AG04449 (cell line): ENCODE measurements around the gene BTD.

Source experiments
- CTCF ChIA-PET: fragments of 350-600 bp; formaldehyde crosslinking; extraction: SDS; loops from one replicate; lab custom pipeline; 2021; ENCODE audit warnings: antibody characterized with exemption; lab: Yijun Ruan, JAX
- POLR2A ChIA-PET: fragments of 400-600, 350-600 bp; formaldehyde crosslinking; extraction: SDS; loops from one replicate; lab custom pipeline; 2020; ENCODE audit warnings: antibody characterized with exemption, inconsistent platforms; lab: Yijun Ruan, JAX
- DNase-seq: peaks from one replicate; pipeline ENCODE4 v3.0.0-alpha.2; 2010; ENCODE audit warnings: low read depth, low spot score
- H3K4me3 ChIP-seq: 2 replicates; pipeline ENCODE4 v1.5.1; 2011; ENCODE audit warnings: low read depth, mild to moderate bottlenecking, control low read depth, low read length
- CTCF ChIP-seq: IDR thresholded peaks from one replicate; pipeline ENCODE4 v1.5.1; 2011; ENCODE audit warnings: mild to moderate bottlenecking, moderate library complexity, low read length, control low read depth, inconsistent platforms; ENCODE audit not compliant: insufficient read depth; ENCODE audit errors: missing control alignments

Gene BTD, protein sequence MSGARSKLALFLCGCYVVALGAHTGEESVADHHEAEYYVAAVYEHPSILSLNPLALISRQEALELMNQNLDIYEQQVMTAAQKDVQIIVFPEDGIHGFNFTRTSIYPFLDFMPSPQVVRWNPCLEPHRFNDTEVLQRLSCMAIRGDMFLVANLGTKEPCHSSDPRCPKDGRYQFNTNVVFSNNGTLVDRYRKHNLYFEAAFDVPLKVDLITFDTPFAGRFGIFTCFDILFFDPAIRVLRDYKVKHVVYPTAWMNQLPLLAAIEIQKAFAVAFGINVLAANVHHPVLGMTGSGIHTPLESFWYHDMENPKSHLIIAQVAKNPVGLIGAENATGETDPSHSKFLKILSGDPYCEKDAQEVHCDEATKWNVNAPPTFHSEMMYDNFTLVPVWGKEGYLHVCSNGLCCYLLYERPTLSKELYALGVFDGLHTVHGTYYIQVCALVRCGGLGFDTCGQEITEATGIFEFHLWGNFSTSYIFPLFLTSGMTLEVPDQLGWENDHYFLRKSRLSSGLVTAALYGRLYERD

GRCh38 chr3:15601399-15602145, at the start of gene BTD, which contains the start of gene HACL1:
Gene BTD (plus strand): TSS chr3:15601745. CDS start chr3:15635440, 33,695 bp downstream.
Gene HACL1 (minus strand): TSS chr3:15601569. CDS start chr3:15601463, 106 bp downstream.
- TF ChIP-seq CTCF, result peak; percentile 37
- ChIA-PET CTCF (interaction anchor here (0.8 to 1.1 kb wide), 6 partner anchors 9 to 211 kb away, joined by 3 to 4 read pairs (median 3); no protein-coding TSS in a partner anchor), POLR2A (interaction anchor here (1.5 kb wide), 1 partner anchor 30 kb away, joined by 4 read pairs; no protein-coding TSS in a partner anchor)
- peak; percentile 96 for DNase-seq
- peak within 1 kb of the TSS; percentile 97 for H3K4me3 ChIP-seq

DNA sequence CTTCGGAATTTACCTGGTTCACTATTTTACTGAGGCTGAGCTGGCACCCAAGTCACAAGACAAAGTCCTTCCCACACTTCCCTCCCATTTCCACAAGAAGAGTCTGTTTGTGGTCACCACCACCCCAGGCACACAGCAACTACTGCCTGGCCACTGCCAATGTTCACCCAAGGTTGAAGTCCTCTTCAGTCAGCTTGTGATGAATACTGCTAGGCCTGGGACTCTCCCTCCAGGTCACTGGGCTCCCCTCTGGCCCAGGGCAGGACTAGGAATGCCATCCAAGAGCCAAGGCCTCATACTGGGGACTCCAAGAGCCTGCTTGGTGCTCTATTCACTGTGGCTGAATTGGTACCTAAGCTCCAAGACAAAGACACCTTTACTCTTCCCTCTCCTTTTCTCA, 49.6 kb upstream of the BTD start:
- TF ChIP-seq CTCF, result no peak
- H3K4me3 ChIP-seq, result no peak overlapping the region
- ChIA-PET POLR2A (no interaction called here), CTCF (no interaction called here)
- no peak for DNase-seq

- no peak for DNase-seq
- TF ChIP-seq CTCF, result no peak
- POLR2A ChIA-PET, result no interaction called here
- CTCF ChIA-PET, result interaction anchor here (1.1 kb wide), 1 partner anchor 286 kb away, joined by 3 read pairs; no protein-coding TSS in a partner anchor
- H3K4me3 ChIP-seq, result no peak overlapping the region
Observed at GRCh38 chr3:15553749-15554148, 47.8 kb upstream of the BTD start.

- ChIA-PET POLR2A (interaction anchor here (0.6 kb wide), 2 partner anchors 224 to 457 kb away, joined by 3 read pairs; partner anchors contain the start of genes RBSN and SH3BP5), CTCF (interaction anchor here (0.7 to 6.3 kb wide), 20 partner anchors 11 to 629 kb away, joined by 3 to 93 read pairs (median 4); partner anchors contain the start of genes BTD, CAPN7, HACL1 and METTL6)
- H3K4me3 ChIP-seq, result no peak overlapping the region
- DNase-seq, result no peak
- TF ChIP-seq CTCF, result no peak
Observed at GRCh38 chr3:15556512-15556911, 45.0 kb upstream of the BTD start.

- ChIA-PET POLR2A (no interaction called here), CTCF (interaction anchor here (0.7 to 6.3 kb wide), 21 partner anchors 9 to 449 kb away, joined by 3 to 93 read pairs (median 5); partner anchors contain the start of genes BTD, CAPN7, HACL1 and METTL6)
- DNase-seq, result peak; percentile 41
- peak; percentile 39 for TF ChIP-seq CTCF
- H3K4me3 ChIP-seq, result no peak overlapping the region
Observed at GRCh38 chr3:15557511-15557946, 44.0 kb upstream of the BTD start.
